Glutamatergic neuron (in vitro differentiated cells): ENCODE measurements around the gene NHLH1. TPM values are rescaled to one million over a fixed set of nuclear protein-coding genes. Genes with fewer than 3 reads are reported as not detected.

ENCODE experiments used
- DNase-seq: peaks from one replicate; pipeline ENCODE4 v3.0.0; 2022
- H3K27ac Mint-ChIP-seq: one replicate; pipeline ENCODE4 v1.8.0; 2020; ENCODE audit warnings: mild to moderate bottlenecking, mixed read lengths, inconsistent platforms; ENCODE audit not compliant: unreplicated experiment
- H3K27me3 Mint-ChIP-seq: one replicate; pipeline ENCODE4 v1.8.0; 2020; ENCODE audit warnings: mild to moderate bottlenecking, moderate library complexity, mixed read lengths, inconsistent platforms; ENCODE audit not compliant: unreplicated experiment
- H3K36me3 Mint-ChIP-seq: one replicate; pipeline ENCODE4 v1.8.0; 2020; ENCODE audit warnings: mild to moderate bottlenecking, mixed read lengths, inconsistent platforms; ENCODE audit not compliant: unreplicated experiment
- H3K4me1 Mint-ChIP-seq: one replicate; pipeline ENCODE4 v1.8.0; 2020; ENCODE audit warnings: mild to moderate bottlenecking, low read depth, mixed read lengths, inconsistent platforms; ENCODE audit not compliant: unreplicated experiment
- H3K4me3 Mint-ChIP-seq: one replicate; pipeline ENCODE4 v1.8.0; 2020; ENCODE audit warnings: mild to moderate bottlenecking, mixed read lengths, inconsistent platforms; ENCODE audit not compliant: unreplicated experiment
- H3K9me3 Mint-ChIP-seq: one replicate; pipeline ENCODE4 v1.8.0; 2020; ENCODE audit warnings: mild to moderate bottlenecking, moderate library complexity, mixed read lengths, inconsistent platforms; ENCODE audit not compliant: unreplicated experiment
- total RNA-seq: library from RNA; stranded (reverse); fragmentation: NEBNext Ultra II Directional; extraction: Animal tissue kit (Norgen Biotek cat#: 25700); gene quantifications from one replicate; pipeline ENCODE4 v1.2.1, GENCODE V29; 2021; ENCODE audit not compliant: unreplicated experiment
- TF ChIP-seq, protein P1 (sequence below): fragments of 200-600 bp; sonication (generic); IDR thresholded peaks from one replicate; pipeline ENCODE4 v1.5.0; 2021; ENCODE audit not compliant: partially characterized antibody, unreplicated experiment

NHLH1 gene
- total RNA-seq, 1 donor from 2014 or later: 1,198 TPM

- TF ChIP-seq, protein P1, sequence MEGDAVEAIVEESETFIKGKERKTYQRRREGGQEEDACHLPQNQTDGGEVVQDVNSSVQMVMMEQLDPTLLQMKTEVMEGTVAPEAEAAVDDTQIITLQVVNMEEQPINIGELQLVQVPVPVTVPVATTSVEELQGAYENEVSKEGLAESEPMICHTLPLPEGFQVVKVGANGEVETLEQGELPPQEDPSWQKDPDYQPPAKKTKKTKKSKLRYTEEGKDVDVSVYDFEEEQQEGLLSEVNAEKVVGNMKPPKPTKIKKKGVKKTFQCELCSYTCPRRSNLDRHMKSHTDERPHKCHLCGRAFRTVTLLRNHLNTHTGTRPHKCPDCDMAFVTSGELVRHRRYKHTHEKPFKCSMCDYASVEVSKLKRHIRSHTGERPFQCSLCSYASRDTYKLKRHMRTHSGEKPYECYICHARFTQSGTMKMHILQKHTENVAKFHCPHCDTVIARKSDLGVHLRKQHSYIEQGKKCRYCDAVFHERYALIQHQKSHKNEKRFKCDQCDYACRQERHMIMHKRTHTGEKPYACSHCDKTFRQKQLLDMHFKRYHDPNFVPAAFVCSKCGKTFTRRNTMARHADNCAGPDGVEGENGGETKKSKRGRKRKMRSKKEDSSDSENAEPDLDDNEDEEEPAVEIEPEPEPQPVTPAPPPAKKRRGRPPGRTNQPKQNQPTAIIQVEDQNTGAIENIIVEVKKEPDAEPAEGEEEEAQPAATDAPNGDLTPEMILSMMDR: no peak
- Mint-ChIP-seq H3K4me3 (no peak overlapping the region), H3K36me3 (no peaks in the 10 kb centered on the region), H3K27ac (no peak overlapping the region), H3K9me3 (peaks cover 4% of the 10 kb centered on the region), H3K27me3 (peaks cover 7% of the 10 kb centered on the region), H3K4me1 (peaks cover 18% of the 10 kb centered on the region)
- no peak for DNase-seq
These were observed 30.8 kb downstream of the NHLH1 start for GRCh38 chr1:160397651-160398050.

DNA sequence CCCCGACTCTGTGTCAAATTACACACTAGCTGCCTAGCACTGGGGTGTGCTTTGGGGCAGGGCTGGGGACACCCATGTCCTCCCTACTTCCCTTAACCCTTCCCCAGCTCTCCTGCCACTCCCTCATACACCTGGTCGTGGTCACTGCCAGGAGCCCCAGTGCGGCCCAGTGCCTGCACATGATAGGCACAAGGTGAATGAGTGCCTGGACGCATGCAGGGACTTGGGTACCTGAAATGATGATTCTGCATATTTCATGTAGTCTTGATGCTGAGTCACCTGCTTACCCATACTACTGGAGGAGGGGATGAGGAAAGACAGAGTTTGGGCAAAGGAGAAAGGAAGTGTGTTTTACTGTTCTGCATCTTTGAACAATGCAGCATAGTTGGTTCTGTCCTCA, 32.0 kb downstream of the NHLH1 start:
- DNase-seq: no peak
- Mint-ChIP-seq H3K9me3 (peaks cover 4% of the 10 kb centered on the region), H3K27ac (peak overlapping the region; percentile 7)

DNA sequence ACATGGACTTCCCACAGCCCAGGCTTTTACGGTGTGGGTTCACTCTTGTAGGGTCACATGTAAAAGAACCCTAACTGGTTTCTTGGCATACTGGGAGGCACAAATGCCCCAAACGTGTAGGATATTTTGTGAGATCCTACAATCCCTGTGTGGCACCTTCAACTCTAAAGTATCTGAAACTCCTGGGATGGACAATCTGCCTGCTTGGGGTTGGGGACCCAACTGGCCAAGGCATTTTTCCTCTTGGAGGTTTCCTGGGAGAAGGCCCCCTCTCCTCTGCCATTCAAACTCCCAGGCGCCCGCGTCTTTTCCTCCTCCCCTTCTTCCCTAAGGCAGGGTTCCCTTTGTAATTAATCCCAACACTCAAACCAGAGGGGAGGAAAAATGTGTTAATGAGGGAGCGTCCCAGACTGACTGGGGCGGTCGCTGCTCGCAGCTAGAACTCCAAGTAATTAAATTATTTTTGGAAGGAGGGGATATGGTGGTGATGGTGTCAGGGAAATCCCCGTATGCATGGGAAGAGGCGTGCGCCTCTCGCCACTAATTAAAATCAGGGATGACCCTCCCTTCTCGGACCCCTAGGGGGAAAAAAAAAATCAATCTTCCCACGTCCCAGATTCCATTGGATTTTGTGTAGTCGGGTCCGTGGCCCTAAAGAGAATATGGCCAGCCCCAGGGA, 32.8 kb downstream of the NHLH1 start:
- H3K36me3 Mint-ChIP-seq: no peaks in the 10 kb centered on the region
- peaks cover 7% of the 10 kb centered on the region for H3K27me3 Mint-ChIP-seq
- peak overlapping the region; percentile 48 for H3K27ac Mint-ChIP-seq
- TF ChIP-seq, protein P1: no peak
- peaks cover 18% of the 10 kb centered on the region for H3K4me1 Mint-ChIP-seq
- H3K9me3 Mint-ChIP-seq: peaks cover 4% of the 10 kb centered on the region
- no peak for DNase-seq
- H3K4me3 Mint-ChIP-seq: peak overlapping the region; percentile 74

More for the DNA sequence above, 32.0 kb downstream of the NHLH1 start:
- peaks cover 18% of the 10 kb centered on the region for H3K4me1 Mint-ChIP-seq
- peak overlapping the region; percentile 74 for H3K4me3 Mint-ChIP-seq
- TF ChIP-seq, protein P1: no peak
- no peaks in the 10 kb centered on the region for H3K36me3 Mint-ChIP-seq
- peaks cover 7% of the 10 kb centered on the region for H3K27me3 Mint-ChIP-seq

DNA sequence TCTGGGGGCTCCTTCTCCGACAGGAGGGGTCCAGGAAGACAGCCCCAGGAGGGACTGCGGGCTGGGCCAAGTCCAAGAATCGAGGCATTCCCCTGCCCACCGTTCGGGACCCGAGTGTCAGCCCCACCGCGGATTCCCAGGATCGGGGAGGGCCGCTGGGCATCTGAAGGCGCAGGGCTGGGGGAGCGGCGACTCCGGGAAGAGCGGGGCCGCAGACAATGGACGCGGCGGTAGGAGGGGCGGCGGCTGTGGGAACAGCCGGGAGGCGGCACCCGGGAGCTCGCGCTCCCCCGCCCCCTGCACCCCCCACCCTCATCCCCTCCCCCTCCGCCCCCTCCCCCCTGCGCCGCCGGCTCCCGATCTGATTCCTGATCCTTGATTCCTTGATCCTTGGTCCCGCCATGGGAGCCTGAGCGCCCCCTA, 33.4 kb downstream of the NHLH1 start, which contains the start of gene VANGL2:
Gene VANGL2 (plus strand): TSS at position 342 of the 423 bp plus-strand sequence. CDS start 15,274 bp downstream, outside the sequence.
- H3K27me3 Mint-ChIP-seq: peaks cover 7% of the 10 kb centered on the region
- peaks cover 4% of the 10 kb centered on the region for H3K9me3 Mint-ChIP-seq
- no peaks in the 10 kb centered on the region for H3K36me3 Mint-ChIP-seq
- H3K4me3 Mint-ChIP-seq: peak within 1 kb of the TSS; percentile 94
- peak within 1 kb of the TSS; percentile 78 for H3K27ac Mint-ChIP-seq
- peak; percentile 91 for DNase-seq
- H3K4me1 Mint-ChIP-seq: peaks cover 22% of the 10 kb centered on the region
- TF ChIP-seq, protein P1: peak; percentile 45

- TF ChIP-seq, protein P1: no peak
- peaks cover 4% of the 10 kb centered on the region for H3K9me3 Mint-ChIP-seq
- DNase-seq: peak; percentile 56
- peak overlapping the region; percentile 78 for H3K27ac Mint-ChIP-seq
- peaks cover 23% of the 10 kb centered on the region for H3K4me1 Mint-ChIP-seq
- H3K27me3 Mint-ChIP-seq: peaks cover 6% of the 10 kb centered on the region
- H3K4me3 Mint-ChIP-seq: peak overlapping the region; percentile 94
- H3K36me3 Mint-ChIP-seq: no peaks in the 10 kb centered on the region
These were observed 34.0 kb downstream of the NHLH1 start for GRCh38 chr1:160400646-160401486.
